OCI-LY3 (cell line): ENCODE data around the gene PTPRN2.

Source experiments
- CTCF ChIP-seq: fragments of 200-600, 300-600 bp; sonication (generic); IDR thresholded peaks from 2 replicates; pipeline ENCODE4 v1.5.1; 2014; ENCODE audit warnings: antibody characterized with exemption, low read length, low read depth
- EZH2phosphoT487 ChIP-seq: fragments of 200-600 bp; shearing (Covaris generic); IDR thresholded peaks from 2 replicates; pipeline ENCODE4 v1.6.1; 2018; ENCODE audit warnings: antibody characterized with exemption, mixed run types, low read depth

GRCh38 chr7:158025686-158026600 lies 561.7 kb downstream of the PTPRN2 start:
- no peak for TF ChIP-seq CTCF
- no peak for TF ChIP-seq EZH2phosphoT487
